ENCODE results near the gene CACNA1F.

CACNA1F gene

DNA sequence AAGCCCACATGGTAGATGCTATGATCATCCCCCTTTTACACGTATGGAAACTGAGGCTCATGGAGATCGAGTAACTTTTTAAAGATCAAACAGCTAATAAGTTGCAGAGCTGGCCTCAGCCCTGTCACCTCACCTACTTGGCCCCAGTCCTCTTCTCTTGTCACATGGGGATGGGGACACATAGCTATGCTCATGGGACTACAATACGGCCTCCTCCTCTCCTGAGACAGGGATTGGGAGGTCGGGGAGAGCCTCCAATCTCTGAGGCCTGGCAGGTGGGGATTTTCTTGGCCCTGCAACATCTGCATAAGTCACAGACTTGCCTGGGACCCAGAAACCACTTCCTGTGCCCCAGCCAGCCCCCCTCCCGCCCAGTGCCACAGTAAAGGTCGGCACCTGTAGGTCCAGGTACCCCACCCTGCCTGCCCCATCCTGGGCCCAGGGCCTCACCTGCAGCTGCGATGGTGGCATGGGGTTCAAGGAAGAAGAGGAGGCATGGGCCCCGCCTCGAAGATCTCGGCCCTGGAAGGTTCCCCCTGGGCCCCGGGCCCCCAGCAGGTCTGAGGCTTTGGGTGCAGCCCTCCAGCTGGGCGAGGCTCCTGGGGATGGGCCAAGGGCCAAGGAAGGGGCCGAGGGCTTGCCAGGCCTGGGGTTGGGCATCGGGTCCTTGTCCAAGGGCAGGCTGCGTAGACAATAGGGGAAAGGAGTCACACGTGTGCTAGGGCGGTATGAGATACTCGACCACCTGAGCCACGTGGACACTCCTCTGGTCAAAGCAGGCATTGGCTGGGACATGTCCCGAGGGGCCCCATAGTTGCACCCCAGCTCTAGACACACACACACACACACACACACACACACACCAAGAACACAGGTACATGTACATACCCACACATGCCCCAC, 25.0 kb upstream of the CACNA1F start:
- DNase-seq (ENCODE audit: low read depth, low spot score), result no peak

DNA sequence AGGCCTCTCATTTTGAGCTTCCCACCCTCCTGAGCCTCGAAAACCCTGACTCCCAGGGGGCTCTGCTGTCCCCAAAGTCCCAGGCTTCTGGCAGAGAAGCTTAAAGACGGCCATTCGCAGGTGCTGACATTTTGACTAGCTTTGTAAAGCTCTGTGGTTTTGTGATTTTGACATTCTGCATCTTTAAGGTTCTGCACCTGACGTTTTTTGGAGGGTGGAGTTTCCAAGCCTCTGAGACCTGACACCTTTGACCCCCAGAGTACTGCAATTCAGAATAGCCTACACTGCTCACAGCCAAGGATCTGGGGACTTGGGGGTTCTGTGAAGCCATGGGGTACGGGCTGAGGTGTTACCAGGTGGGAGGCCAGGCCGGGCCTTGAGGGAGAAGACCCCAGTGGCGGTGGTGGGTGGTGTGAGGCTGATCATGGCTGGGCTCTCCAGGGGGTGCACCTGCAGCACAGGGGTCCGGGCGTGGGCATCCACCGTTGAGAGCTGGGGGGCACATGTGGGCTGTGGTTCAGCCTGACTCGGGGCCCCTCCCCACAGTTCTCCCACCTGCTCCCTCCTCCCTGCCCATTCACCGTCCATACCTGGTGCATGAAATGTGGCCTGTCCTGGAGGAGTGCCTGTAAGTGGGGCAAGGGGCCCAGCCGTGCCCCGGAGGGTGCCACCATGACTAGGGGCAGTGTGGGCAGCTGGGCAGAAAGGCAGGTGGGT, 24.1 kb upstream of the CACNA1F start:
- no peak for DNase-seq (ENCODE audit: low read depth, low spot score)

DNA sequence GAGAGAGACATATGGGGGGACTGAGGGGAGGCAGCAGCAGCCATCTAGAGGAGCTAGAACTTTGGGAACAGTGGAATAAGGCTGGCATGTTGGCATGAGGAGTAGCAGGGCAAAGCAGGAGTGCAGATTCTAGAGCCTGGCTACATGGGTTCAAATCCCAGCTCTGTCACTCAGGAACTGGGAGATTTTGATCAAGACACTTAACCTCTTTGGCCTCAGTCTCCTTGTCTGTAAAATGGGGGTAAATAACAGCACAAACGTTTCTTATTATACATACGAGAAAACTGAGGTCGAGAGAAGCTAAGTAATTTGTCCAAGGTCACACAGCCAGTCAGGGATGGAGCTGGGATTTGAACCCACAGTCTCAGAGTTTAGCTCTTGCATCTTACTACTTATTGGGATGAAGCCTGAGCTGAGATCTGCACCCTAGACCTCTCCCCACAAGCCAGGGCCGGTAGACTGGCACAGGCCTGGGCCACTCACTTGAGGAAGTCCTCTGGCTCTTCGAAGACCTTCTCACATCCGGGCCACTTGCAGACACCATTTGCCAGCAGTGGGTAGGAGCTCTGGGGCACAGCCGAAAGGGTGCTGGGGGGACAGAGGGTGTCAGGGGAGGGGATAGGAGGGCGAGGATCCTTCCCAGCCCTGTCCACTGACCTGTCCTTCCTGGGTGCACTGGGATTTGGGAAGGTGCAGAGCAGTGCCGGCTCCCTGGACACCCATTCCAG, 23.3 kb upstream of the CACNA1F start:
- DNase-seq (ENCODE audit: low read depth, low spot score), result no peak

DNA sequence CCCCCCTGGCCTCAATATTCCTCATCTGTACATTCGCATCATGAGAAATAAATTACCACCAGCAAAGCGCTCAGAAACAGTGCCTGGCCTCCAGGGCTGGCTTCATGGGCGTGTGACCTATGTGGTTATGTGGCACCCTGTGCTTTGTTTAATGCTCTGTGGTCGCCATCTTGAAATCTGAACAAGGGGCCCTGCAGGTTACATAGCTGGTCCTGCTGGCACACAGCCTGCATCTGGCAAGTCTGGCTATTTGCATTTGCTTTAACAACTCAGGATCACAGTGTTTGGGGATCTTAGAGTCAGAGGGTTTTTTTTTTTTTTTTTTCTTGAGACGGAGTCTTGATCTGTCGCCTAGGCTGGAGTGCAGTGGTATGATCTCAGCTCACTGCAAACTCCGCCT, 21.5 kb upstream of the CACNA1F start:
- DNase-seq (ENCODE audit: low read depth, low spot score), result no peak

DNA sequence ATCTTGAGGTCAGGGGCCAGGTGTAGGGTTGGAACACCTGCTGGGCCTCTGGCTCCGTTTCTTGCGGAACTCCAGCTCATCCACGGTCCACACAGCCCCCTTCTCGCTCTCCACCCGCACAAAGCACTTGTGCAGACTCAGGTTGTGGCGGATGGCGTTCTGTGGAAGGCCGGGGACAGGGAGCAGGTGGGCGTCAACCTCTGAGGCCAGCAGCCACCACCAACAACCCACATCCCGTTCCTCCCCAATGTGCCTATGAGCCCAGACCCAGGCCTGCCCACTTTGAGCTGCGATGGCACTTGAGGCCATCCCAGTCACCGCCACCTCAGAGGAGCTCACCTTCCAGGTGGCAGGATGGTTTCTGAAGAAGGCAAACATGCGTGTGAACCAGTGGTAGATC, 18.2 kb upstream of the CACNA1F start:
- no peak for DNase-seq (ENCODE audit: low read depth, low spot score)

DNA sequence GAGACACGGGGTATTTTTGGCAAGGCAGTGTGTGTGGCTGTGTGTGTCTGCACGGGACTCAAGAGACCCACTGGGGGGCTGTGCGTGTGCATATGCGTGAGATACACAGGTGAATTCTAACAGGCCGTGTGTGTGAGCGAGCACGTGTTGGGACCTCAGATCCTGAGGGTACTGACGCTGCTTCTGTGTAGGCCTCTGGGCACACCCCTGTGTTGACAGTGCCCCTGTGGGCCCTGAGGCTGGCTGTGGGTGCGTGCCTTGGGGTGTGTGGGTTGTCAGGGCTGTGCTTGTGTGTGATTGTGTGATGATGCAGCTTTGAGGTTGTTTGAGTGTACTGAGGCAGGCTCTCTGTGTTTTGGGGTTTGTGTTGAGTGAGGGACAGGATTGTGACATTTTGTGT, 17.4 kb upstream of the CACNA1F start:
- DNase-seq (ENCODE audit: low read depth, low spot score), result no peak

DNA sequence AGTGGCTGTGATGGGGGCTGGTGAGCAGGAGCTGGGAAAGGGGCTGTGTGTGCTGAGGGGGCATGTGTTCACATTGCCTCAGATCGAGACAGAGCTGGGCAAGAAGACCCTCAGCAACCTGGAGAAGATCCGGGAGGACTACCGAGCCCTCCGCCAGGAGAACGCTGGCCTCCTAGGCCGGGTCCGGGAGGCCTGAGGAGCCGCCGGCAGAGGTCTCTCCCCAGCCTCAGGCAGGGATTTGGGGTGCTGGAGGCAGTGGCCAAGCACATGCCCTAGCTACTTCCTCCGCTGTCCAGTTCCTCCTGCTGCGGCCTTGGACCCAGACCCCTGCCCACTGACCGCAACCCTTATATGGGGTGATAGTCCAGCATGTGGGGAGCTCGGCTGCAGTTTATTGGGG, 16.9 kb upstream of the CACNA1F start:
- DNase-seq (ENCODE audit: low read depth, low spot score), result no peak

DNA sequence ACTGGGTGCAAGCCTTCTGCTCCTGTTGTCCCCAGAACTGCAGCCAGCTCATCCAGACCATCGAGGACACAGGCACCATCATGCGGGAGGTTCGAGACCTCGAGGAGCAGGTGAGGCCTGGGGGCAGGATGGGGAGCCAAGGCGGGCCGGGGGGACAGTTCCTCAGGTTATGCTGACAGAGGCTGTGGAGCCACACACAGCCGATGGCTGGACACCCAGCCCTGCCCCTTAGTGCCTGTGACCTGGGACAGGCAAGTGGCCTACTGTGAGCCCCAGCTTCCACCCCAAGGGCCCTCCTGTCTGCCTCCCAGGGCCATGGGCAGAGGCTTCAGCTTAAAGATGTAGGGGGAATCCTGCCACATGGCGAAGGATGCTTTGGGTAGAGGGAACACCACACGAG, 16.5 kb upstream of the CACNA1F start:
- DNase-seq (ENCODE audit: low read depth, low spot score), result no peak

DNA sequence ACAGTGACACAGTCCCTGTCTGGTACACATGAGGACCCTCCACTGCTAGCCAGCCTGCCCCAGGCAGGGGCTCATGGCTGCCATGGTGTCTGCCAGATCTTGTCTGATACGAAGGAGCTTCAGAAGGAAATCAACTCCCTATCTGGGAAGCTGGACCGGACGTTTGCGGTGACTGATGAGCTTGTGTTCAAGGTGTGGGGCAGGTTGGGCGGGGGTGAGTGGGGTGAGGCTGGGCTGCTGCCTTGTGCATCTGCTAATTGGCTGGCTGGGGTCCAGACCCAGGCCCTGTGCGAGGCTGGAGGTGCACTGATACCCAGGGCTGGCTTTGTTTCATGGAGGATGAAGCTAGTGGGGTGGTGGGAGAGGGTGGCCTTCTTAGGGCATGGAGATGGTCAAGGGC, 15.9 kb upstream of the CACNA1F start:
- no peak for DNase-seq (ENCODE audit: low read depth, low spot score)

DNA sequence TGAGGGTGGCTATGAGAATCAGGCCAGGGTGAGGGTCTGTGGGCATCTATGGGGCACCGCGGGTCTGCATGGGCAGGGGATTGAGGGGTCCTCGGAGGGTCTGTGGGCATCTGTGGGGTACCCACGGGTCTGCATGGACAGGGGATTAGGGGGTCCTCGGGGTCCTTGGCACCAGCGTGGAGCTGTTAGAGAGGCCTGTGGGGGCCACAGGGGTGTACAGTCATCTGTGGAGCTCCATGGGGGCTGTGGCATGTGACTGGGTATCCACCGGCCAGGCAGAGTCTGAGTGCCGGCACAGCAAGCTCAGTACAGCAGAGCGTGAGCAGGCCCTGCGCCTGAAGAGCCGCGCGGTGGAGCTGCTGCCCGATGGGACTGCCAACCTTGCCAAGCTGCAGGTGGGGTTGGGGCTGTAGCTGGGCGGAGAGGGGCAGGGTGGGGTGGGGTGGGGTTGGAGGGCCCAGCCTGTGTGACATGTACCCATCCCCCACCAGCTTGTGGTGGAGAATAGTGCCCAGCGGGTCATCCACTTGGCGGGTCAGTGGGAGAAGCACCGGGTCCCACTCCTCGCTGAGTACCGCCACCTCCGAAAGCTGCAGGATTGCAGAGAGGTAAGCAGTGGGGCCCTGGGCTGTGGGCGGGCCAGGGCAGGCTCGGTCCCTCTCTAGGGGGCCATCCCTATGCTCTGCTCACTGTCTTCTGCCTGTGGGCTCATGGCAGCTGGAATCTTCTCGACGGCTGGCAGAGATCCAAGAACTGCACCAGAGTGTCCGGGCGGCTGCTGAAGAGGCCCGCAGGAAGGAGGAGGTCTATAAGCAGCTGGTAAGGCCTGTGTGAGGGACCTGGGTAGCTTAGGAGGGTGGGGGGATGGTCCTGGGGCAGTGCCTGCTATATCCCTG, 15.0 kb upstream of the CACNA1F start:
- DNase-seq (ENCODE audit: low read depth, low spot score), result no peak

DNA sequence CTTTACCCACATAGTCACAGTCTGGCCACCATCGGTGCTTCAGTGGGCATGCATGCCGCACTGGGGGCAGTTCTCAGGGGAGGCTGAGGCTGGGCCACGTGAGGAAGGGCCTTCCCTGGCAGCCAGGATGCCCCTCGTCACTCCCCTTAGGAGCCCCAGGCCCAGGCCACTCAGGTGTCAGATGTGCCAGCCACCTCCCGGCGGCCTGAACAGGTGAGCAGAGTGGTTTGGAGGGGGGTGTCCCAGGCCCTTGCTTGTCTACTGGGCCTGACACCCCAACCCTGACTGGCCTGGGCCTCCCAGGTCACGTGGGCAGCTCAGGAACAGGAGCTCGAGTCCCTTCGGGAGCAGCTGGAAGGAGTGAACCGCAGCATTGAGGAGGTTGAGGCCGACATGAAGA, 14.2 kb upstream of the CACNA1F start:
- no peak for DNase-seq (ENCODE audit: low read depth, low spot score)

DNA sequence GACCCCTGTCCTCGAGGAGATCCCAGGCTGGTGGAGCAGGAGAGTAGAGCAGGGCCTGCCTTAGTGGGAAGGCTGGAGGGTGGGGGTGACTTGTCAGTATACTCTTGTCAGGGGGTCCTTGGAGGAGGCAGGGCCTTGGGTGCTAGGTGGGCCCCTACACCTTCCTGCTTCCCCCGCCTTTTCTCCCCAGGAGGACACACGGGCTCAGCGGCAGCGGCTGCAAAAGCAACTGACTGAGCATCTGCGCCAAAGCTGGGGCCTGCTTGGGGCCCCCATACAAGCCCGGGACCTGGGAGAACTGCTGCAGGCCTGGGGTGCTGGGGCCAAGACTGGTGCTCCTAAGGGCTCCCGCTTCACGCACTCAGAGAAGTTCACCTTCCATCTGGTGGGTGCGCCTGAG, 13.4 kb upstream of the CACNA1F start:
- DNase-seq (ENCODE audit: low read depth, low spot score), result no peak

DNA sequence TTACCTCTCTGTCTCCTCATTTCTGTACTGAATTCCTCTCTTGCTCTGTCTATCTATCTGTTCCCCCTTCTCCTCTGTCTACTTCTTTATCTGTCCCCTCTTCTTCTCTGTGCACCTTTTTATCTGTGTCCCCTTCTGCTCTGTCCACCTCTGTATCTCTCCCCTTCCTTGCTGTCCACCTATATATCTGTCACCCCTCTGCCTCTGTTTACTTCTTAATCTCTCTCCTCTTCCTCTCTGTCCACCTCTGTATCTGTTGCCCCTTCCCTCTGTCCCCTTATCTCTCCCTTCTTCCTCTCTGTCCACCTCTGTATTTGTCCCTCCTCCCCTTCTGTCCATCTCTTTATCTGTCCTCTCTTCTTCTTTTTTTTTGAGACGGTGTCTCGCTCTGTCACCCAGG, 11.1 kb upstream of the CACNA1F start:
- no peak for DNase-seq (ENCODE audit: low read depth, low spot score)

DNA sequence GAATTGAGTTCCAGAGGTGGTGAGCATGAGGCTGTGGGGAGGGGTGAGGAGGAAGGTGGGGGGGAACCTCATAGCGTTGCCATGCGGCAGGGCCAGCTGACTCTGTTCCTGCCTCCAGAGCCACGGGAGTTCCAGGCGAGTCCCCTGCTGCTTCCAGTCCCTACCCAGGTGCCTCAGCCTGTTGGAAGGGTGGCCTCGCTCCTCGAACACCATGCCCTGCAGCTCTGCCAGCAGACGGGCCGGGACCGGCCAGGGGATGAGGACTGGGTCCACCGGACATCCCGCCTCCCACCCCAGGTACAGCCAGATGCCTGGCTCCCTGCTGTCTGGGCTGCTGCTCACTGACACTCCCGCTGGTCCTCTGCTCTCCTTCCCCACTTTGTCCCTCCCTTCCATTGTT, 10.0 kb upstream of the CACNA1F start:
- DNase-seq (ENCODE audit: low read depth, low spot score), result no peak

DNA sequence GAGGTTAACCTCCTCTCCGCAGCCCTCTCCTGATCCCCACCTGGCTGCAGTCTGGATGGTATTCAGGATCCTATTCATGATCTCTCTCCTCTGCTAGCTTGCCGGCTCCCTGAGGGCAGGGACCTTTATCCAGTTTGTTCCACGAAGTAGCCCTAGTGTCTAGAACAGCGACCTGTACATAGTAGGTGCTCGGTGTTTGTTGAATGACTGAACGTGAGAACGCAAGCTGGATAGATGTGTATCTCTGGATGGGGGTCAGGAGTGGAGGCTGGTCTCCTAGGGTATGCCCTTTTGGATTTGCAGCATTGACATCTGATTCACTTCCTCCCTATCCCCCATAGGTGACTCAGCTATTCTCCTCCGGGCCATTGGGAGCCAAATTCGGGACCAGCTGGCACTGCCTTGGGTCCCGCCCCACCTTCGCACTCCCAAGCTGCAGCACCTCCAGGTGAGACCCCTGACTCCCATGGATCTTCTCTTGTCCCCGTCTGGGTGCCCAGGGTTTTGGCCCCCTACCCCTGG, 9.5 kb upstream of the CACNA1F start:
- no peak for DNase-seq (ENCODE audit: low read depth, low spot score)

DNA sequence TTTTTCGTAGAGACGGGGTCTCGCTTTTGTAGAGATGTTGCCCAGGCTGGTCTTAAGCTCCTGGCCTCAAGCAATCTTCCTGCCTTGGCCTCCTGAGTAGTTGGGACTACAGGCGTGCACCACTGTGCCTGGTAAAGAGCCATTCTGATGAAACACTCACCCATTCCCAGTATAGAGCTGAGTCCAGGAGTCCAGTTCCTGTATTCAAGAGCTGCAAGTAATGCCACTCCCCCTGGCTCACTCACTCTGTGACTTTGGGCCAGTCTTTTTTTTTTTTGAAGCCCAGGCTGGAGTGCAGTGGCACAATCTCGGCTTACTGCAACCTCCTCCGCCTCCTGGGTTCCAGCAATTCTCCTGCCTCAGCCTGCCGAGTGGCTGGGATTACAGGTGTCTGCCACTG, 5.6 kb upstream of the CACNA1F start:
- DNase-seq (ENCODE audit: low read depth, low spot score), result no peak

DNA sequence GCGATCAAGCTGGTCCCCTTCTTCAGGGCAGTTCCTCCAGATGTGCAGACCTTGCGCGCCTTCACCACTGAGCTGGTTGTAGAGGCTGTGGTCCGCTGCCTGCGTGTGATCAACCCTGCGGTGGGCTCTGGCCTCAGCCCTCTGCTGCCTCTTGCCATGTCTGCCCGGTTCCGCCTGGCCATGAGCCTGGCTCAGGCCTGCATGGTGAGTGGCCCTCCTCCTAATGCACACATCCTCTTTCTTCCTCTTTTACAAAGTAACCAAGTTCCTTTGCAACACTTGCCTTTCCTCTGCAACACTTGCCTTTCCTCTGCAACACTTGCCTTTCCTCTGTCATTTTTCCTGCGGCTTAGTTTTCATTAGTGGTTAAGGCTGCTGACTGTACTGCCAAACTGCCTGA, 3.9 kb upstream of the CACNA1F start:
- no peak for DNase-seq (ENCODE audit: low read depth, low spot score)

DNA sequence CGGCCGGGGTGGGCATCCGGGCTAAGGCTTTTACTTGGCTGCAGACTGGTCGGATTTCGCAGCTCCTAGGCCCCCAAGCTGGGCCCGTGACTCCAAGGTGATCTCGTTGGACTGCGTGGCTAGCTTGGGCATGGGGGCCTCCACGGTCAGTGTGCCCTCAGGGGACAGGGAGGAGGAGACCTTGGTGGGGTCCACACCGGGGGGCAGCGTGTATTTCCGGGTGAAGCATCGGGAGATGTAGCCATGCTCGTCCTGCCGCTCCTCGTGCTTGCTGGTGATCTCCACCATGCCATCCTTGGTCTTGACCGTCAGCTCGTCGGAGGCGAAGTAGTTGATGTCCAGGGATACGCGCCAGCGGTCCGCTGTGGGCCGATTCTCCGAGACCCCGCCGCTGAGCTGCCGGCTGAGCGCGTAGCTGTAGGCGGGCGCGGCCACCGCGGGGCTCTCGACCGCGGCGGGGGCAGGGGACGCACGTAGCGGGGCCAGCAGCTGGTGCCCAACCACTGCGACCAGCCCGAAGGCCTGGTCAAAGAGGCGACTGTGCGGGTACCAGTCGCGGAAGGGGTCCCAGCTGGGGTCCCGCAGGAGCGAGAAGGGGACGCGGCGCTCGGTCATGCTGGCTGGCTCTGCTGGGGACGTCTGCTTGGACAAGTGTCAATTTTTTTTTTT, 881 bp upstream of the CACNA1F start:
- no peak for DNase-seq (ENCODE audit: low read depth, low spot score)

DNA sequence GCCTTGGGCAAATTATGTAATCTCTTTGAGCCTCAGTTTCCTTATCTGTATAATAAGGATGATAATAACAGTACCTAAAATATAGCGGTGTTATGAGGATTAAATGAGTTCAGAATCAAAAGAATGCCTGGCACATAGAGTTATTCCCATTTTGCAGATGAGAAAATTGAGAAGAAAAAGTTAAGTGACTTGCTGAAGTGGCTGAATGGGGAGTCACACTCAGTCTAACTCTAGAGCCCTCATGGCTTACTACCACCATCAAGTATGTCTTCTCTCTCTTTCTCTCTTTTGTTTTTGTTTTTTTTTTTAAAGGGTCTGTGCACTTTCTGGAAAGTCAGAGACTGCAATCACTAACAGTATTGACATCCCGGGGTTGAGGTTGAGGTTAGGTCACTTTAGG, 615 bp downstream of the CACNA1F start:
- no peak for DNase-seq (ENCODE audit: low read depth, low spot score)

DNA sequence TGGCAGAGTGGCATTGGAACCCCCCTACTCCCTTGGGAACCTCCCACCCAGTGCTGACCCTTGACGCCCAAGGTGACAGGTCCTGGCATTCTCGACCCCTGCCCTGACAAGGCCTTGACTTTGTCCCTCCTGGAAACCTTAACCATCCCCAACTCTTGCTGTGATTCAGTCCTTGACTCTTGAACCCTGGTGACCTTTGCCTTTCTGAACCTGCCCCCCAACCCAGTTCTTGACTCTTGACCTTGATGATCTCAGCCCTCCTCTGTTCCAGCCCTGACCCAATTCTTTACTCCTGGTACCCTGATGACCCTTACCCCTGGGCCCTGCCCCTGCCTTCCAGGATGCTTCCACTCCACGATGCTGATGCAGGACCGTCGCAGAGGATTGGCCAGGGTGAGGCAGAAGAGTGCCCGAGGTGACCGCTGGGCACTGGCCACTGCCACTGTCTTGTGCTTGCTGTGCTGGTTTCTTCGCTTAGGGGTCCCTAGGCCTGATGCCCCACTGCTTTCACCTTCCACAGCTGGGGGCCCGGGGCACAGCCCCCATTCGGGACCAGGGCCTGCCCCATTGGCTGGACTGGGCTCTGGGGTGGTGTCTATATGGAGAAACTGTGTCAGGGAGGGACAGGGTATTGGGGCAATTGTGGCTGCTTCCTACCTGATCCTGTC, 1.7 kb downstream of the CACNA1F start:
- DNase-seq (ENCODE audit: low read depth, low spot score), result no peak
